ENCODE measurements around the gene MRPL51.

The MRPL51 gene

DNA sequence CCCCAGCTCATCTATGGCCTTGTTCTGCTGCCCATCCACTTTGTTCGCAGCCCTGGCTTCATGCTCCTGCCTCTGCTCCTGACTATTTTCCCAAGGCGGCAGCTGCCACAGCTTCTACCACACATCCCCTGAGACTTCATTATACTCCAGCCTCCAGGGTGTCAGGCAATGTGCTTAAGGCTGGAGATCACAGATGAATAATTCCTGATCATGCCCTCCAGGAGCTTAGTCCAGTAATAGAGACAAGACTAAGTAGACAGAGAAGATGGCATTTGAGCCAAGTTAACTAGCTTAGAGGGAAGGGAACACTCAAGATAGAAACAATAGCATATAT, 34.1 kb downstream of the MRPL51 start:
- peak; percentile 80 for DNase-seq

DNA sequence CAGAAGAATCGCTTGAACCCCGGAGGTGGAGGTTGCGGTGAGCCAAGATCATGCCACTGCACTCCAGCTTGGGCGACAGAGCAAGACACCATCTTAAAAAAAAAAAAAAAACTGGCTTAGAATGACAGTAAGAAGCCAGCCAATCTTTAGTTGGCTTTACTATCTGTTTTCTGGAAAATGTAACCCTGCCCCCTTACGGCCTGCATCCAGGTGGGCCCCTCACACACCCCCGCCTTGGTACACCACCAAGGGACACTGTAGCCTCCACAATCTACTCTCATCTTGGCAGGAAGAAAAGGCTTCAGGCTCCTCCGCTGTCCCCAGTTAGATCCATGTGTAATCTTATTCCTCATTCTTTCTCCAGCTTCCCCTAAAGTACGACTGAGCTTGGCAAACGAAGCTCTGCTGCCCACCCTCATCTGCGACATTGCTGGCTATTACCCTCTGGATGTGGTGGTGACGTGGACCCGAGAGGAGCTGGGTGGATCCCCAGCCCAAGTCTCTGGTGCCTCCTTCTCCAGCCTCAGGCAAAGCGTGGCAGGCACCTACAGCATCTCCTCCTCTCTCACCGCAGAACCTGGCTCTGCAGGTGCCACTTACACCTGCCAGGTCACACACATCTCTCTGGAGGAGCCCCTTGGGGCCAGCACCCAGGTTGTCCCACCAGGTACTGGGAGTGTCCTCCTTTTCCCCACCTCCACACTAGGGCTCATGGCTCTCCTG, 34.6 kb downstream of the MRPL51 start:
- DNase-seq = peak; percentile 74

- no peak for DNase-seq
Measured at GRCh38 chr12:6457220-6457945, 35.7 kb downstream of the MRPL51 start.

DNA sequence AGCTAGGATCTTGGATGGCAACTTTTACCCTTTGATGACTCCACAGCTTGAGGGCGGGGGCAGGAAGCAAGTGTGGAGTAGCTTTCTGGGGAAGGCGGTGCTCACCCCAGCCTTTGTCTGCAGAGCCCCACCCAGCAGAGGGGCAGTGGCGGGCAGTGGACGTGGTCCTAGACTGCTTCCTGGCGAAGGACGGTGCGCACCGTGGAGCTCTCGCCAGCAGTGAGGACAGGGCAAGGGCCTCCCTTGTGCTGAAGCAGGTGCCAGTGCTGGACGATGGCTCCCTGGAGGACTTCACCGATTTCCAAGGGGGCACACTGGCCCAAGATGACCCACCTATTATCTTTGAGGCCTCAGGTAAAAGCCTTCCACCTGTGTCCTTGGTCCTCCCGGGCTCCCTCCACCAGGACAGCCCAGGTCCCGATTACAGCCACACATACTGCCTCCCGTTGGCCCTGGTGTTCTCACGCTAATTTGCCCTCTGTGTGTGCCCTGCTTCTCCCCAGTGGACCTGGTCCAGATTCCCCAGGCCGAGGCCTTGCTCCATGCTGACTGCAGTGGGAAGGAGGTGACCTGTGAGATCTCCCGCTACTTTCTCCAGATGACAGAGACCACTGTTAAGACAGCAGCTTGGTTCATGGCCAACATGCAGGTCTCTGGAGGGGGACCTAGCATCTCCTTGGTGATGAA, 40.0 kb downstream of the MRPL51 start:
- no peak for DNase-seq

GRCh38 chr12:6452245-6452943, 40.7 kb downstream of the MRPL51 start:
- DNase-seq = peak; percentile 39

DNA sequence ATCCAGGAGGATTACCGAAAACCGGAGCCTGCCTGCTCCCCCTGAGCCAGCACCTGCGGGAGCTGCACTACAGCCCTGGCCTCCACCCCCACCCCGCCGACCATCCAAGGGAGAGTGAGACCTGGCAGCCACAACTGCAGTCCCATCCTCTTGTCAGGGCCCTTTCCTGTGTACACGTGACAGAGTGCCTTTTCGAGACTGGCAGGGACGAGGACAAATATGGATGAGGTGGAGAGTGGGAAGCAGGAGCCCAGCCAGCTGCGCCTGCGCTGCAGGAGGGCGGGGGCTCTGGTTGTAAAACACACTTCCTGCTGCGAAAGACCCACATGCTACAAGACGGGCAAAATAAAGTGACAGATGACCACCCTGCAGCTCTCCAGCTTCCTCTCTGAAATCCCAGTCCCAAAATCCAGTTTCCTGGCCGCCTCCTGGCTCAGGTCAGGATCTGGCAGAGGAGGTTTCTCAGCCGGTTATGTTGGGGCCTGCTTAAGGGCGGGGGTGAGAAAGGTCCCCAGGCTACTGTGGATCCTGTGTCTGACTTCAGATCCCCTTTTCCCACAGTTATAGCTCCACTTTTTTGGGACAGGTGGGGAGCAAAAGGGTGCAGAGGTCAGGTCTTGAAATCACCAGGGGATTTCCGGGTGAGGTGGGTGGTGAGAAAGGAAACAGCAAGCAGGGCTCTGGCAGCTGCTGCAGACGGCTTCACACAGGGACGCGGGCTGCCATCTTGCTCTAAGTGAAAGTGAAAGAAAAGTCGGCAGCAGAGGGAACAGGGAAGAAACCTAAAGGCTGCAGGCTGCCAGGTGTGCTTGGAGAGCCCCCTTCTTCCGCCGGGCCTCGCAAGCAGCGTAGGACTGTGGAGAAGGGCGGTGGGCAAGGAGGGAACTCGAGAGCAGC, 41.5 kb downstream of the MRPL51 start, which contains the start of gene TAPBPL:
Gene TAPBPL (plus strand): TSS at position 695 of the 897 bp plus-strand sequence. CDS start 207 bp downstream, outside the sequence.
- DNase-seq = peak; percentile 99

- no peak for DNase-seq
Measured at GRCh38 chr12:6450869-6451347, 42.2 kb downstream of the MRPL51 start.

- DNase-seq = no peak
Measured at GRCh38 chr12:6450091-6450868, 42.8 kb downstream of the MRPL51 start.

DNA sequence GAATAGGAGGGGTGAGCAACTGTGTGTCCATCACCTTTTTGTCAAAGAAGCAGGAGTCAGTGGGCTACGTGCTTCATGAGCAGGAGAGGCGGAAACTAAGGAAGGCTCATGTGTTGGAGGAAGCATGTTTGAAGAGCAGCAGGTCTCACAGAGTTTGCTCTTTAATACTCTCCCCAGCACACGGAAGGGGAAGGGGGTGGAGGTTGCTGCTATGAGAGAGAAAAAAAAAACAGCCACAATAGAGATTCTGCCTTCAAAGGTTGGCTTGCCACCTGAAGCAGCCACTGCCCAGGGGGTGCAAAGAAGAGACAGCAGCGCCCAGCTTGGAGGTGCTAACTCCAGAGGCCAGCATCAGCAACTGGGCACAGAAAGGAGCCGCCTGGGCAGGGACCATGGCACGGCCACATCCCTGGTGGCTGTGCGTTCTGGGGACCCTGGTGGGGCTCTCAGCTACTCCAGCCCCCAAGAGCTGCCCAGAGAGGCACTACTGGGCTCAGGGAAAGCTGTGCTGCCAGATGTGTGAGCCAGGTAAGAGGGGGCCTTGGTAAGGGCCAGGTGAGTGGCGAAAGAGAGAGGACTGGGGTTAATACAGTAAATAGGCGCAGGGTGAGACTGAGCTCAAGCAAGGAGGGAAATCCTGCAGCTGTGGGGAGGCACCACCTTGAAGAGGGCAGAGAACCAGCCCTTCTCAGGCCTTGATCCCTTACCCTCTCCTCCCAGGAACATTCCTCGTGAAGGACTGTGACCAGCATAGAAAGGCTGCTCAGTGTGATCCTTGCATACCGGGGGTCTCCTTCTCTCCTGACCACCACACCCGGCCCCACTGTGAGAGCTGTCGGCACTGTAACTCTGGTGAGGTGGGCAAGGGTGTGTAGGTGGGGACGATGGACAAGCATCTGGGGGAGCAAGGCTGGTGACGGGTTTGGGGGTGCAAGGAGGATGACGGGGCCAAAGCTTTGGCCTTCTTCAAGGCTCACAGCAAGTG, 48.1 kb downstream of the MRPL51 start, which contains the start of gene CD27:
Gene CD27 (plus strand): TSS at position 252 of the 985 bp plus-strand sequence. CDS start 141 bp downstream, at position 393.
- no peak for DNase-seq

DNA sequence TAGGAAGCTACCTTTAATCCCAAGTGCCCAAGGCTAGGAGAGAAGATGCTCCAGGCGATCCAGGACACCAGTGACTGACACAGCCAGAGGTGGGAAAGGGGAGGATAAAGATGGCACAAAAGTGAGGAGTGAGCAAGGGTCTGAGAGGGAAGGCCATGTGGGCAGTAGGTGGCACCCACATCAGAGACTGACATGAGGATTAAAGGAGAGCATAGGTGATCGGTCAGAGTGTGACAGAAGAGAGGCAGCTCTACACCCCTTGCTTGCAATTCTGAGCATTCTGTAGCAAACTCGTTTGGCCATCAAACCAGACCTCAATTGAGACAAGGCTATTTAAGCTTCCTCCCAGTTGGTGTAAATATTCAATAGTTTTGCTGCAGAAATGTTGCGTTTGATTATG, 49.0 kb downstream of the MRPL51 start:
- no peak for DNase-seq

GRCh38 chr12:6443361-6443983, 49.6 kb downstream of the MRPL51 start:
- DNase-seq = no peak

DNA sequence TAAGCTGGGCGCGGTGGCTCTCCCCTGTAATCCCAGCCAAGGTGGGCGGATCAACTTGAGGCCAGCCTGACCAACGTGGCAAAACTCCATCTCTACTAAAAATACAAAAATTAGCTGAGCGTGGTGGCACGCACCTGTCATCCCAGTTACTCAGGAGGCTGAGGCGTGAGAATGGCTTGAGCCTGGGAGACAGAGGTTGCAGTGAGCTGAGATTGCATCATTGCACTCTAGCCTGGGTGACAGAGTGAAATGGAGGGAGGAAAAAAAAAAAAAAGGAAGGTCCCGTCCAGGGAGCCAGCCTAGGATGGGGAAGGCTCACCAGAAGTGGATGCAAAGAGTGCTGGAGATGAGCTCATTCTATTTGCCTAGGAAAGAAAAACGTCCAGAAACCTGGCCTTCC, 50.2 kb downstream of the MRPL51 start:
- no peak for DNase-seq
